ENCODE results near the gene CEP20.

GRCh38 chr16:15835136-15835878, 53.1 kb downstream of the CEP20 start:
- TF ChIP-seq EZH2 (IDR thresholded peaks at IDR 0.05; ENCODE audit: borderline replicate concordance, low read depth, low read length, severe bottlenecking), result no peak
- TF ChIP-seq, protein P1, sequence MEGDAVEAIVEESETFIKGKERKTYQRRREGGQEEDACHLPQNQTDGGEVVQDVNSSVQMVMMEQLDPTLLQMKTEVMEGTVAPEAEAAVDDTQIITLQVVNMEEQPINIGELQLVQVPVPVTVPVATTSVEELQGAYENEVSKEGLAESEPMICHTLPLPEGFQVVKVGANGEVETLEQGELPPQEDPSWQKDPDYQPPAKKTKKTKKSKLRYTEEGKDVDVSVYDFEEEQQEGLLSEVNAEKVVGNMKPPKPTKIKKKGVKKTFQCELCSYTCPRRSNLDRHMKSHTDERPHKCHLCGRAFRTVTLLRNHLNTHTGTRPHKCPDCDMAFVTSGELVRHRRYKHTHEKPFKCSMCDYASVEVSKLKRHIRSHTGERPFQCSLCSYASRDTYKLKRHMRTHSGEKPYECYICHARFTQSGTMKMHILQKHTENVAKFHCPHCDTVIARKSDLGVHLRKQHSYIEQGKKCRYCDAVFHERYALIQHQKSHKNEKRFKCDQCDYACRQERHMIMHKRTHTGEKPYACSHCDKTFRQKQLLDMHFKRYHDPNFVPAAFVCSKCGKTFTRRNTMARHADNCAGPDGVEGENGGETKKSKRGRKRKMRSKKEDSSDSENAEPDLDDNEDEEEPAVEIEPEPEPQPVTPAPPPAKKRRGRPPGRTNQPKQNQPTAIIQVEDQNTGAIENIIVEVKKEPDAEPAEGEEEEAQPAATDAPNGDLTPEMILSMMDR (IDR thresholded peaks at IDR 0.05; ENCODE audit: borderline replicate concordance, extremely low read depth, low read length, poor library complexity, severe bottlenecking), result no peak

Data from DND-41 (cell line).